GM12874 (cell line): ENCODE measurements around the gene SQOR.

ENCODE experiments used
- CTCF ChIP-seq: IDR thresholded peaks from 2 replicates; pipeline ENCODE4 v1.5.1; 2011; ENCODE audit warnings: low read depth, mild to moderate bottlenecking, control low read depth, low read length, moderate library complexity; ENCODE audit not compliant: insufficient read depth

SQOR gene

DNA sequence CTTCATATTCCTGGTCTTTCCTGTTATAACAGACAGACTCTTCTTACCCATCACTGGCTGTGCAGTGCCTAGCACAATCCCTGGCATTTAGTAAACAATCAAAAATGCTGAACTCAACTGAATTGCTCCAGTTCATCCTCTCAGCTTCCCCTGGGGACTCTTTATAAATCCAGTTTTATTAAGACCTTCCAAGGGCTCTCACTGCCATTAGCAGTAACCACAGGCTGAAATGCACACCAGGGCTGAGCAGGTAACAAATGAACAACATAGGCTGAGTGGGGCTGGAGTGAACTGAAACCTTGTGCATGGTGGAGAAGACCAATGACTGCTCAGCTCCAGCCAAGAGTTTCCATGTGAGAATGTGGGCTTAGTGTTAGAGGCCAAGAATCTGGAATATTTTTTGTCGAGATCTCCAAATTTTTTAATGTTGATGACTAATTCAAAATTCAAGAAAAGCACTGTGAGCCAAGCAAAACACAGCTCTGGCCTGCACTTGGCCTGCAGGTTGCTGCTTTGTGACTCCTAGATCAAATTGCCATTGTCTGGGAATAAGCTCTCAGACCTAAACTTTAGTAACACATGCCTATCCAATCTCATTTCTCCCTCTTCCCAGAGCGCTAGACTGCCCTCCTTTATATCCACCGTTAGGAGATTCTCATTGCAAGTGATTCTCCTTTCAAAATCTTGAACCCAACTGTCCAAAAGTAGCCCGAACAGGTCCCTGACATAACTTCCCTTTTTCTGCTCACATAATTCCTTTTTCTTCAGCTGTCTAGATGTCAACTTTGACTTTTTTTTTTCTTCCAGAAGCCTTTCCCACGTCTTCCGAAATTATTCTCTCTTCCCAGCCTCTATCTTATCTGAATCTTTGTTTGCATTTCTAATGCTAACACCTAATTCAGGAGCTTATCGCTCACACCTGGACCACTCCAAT lies 7.4 kb downstream of the SQOR start:
- no peak for TF ChIP-seq CTCF

- no peak for TF ChIP-seq CTCF
Observed at GRCh38 chr15:45644437-45644836, 9.6 kb downstream of the SQOR start.

DNA sequence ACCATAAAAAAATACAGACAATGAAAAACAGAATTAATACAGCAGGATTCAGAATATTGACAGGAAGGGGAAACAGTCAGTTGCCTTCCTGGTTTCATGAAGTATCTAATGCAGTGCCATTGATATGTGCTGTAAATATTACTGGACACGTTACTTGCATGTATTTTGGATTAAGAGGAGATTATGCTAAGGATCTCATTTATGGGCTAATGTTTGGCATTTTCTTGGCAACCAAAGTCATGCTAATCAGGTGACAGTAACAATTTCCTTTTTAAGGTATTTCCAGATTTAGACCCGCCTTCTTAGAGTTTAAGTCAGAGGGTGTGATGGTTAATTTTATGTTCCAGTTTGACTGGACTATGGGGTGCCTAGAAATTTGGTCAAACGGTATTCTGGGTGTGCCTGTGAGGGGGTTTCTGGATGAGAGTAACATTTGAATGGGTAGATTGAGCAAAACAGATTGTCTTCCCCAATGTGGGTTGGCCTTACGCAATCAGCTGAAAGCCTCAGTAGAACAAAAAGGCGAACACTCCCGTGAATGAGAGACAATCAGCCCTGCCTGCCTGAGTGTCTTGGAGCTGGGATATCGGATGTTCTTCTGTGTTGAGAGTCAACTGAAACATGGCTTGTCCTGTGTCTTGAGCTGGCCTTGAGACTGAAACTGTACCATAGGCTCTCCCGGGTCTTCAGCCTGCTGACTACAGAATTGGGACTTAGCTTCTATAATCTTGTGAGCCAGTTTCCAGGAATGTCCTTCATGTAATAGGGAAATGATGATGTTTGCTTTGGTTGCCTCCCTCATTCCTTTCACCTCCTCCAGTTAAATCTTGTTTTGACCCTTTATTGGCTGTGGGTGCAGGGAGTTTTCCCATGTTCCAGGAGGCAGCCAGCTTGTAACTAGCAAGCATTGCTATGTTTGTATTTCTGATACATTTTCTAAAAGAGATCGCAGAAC lies 10.5 kb downstream of the SQOR start:
- TF ChIP-seq CTCF, result no peak

GRCh38 chr15:45646220-45646619 lies 11.4 kb downstream of the SQOR start:
- no peak for TF ChIP-seq CTCF

GRCh38 chr15:45647828-45648227 lies 13.0 kb downstream of the SQOR start:
- no peak for TF ChIP-seq CTCF

GRCh38 chr15:45648521-45649200 lies 13.8 kb downstream of the SQOR start:
- no peak for TF ChIP-seq CTCF
